GM18508 (cell line): ENCODE results near the gene FEN1.

ENCODE experiments used
- ATAC-seq: cut with Tn5 transposase; IDR thresholded peaks from one replicate; pipeline ENCODE4 v1.9.1; 2021; ENCODE audit warnings: moderate number of reproducible peaks; ENCODE audit not compliant: insufficient read depth, unreplicated experiment

The FEN1 gene

DNA sequence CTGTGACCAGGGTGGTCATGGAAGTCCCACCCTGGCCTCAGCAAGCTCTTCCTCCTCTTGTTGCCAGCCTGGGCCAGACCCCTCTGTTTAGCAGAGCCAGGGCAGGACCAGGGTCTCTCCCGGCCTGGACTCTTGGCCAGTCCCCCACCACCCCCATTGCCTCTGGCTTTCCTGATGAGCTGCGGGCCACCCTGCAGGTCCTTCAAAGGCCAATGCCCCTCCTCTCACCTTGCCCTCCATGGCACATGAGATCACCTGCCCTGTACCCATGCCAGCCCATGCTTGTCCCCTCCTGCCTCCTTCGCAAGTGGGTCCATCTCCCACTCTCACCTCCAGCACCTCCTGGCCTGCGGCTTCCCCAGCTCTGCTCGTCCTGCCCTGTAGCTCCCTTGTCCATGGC lies 45.8 kb downstream of the FEN1 start:
- no peak for ATAC-seq

DNA sequence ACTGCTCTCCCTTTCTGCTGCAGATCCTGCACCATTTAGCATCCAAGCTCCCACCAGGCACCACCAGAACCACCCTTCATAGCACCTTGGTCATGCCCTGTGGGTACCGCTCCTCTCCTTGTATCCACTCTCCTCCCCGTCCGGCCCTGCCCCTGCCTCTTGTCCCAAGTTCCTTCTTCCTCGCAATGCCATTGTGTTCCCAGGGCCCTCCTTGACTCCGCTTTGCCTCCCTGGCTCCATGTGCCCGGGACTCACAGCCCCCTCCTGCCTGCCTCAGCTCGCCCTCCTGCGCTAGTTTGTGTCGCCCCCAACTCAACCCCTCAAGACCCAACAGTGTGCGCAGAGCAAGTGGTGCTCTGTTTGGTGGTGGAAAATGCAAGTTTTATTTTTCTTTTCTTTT lies 46.2 kb downstream of the FEN1 start:
- ATAC-seq: no peak

DNA sequence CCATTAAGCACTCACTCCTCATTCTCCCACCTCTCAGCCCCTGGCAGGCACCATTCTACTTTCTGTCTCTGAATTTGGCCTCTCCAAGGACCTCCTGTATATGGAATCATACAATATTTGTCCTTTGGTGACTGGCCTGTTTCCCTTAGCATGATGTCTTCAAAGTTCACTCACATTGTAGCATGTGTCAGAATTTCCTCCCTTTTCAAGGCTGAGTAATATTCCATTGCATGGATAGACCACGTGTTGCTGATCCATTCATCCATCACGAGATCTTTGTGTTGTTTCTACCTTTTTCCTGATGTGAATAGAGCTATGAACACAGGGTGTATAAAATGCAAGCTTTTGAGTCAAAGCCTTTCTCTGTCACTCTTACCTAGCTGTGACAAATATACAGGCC lies 47.0 kb downstream of the FEN1 start:
- no peak for ATAC-seq

DNA sequence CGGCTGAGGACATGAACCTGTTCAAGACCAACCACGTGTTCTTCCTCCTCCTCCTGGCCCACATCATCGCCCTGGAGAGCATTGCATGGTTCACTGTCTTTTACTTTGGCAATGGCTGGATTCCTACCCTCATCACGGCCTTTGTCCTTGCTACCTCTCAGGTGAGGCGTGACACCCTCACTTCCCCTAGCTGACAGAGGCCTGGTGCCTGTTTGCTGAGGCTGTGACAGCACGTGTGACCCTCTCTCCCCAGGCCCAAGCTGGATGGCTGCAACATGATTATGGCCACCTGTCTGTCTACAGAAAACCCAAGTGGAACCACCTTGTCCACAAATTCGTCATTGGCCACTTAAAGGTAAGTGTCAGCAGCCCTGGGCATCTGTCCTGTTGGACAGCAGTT lies 47.7 kb downstream of the FEN1 start:
- ATAC-seq: no peak

DNA sequence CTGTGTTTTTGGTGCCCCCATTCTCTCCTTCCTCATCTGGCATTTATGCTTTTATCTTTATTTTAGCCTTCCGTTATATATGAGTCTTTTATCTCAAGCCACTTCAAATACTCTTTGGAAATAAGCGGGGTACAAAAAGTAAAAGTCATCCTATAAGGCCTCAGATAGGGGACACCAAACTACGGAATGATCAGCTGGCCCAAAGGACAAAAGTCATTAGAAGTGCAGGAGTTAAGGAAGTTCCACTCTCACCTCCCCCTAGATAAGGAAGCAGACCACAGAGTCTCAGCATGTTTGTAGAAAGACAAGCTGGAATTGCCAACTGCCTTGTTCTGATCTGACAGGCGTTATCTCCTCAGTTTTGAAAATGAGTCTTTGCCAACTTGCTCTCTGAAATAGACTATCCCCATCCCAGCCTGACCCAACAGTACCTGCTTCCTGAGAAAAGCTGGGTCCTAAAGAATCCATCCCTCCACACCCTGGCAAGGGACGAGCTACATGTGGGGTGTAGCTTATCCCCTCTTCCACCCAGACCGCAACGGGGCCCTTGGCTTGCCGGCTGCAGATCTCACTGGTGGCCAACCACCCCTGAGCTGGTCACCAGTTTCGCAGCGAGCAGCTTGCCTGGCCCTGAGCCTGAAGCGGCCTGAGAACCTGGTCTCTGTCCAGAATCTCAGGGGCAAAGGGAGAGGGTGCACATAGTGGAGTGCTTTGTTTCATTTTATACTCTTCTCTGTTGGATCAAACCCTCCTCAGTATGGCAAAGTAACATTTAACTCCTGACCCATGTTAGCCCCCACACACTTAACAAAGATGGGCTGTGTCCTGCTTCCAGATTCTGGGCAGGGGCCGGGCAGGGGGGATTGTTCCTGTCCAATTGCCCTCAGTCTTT lies 49.2 kb downstream of the FEN1 start:
- no peak for ATAC-seq

DNA sequence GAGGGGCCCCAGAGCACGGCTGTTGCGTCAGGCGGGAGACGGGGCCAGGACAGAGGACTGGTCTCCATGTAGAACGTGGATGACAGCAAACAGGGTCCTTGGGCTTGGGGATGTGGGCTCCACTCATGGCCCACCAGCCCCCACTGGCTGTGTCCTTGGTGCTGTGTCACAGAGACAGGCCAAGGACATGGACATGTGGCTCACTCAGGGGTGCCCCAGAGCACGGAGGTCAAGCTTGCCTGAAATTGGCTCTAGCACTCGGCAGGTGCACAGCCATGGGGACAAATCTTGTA lies 49.8 kb downstream of the FEN1 start:
- ATAC-seq: no peak

DNA sequence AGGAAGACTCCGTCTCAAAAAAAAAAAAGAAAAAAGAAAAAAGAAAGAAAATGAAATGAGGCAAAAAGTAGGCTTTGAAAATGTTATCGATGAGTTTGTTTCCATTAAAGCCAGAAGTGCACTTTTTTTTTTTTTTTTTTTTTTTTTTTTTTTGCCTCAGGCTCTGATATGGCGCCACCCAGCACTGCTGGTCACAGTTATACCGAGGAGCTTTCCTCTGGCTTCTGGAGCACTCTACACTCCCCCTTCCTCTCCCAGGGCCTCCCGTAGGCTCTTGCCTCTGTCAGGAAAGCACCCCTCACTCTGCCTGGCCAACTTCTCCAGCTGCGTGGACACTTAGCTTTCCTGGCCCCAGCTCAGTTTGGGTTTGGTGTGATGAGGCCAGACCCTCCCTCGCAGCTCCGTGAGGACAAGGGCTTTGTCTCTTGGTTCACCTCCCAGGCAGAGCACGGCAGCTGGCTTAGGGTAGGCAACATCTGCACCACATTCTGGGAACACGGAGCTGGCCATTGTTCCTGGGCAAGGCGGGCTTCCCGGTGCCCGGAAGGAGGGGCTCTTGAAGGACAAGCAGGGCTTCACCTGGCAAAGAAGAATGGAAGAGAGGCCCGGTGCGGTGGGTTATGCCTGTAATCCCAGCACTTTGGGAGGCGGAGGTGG lies 52.3 kb downstream of the FEN1 start:
- no peak for ATAC-seq

DNA sequence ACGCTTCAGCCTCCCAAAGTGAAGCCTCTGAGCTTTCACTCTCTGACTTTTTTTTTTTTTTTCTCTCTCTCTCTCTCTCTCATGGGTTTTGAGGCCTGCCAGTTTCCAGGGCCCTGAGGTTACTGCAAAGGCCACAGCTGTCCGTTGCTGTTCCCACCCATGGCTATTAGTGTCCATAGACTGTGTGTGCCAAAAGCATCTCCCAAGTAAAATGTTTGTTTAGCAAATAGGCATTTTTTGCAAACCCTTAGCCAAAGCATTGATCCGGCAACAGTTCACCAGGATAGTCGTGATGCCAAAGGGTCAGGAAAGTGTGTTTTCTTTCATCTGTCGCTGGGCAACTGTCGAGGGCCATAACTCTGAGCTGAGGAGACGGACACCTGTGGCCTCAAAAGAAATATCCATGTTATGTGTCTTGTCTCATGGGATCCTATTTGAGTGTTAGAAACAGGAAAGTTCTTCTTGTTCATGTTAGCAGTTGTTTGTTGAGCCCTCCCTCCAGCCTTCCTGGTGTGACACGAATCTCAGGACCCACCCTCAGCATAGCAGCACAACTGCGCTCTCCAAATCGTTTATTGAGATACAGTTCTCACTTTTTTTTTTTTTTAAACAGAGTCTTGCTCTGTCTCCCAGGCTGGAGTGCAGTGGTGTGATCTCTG lies 53.8 kb downstream of the FEN1 start:
- ATAC-seq: no peak
